NT2/D1 (cell line): ENCODE measurements around the gene MRPL34.

Source experiments
- DNase-seq: peaks from one replicate; pipeline ENCODE4 v3.0.0-alpha.2; 2011; ENCODE audit warnings: low read depth, low spot score
- H3K27me3 ChIP-seq: 2 replicates; pipeline ENCODE4 v1.6.0; 2011; ENCODE audit warnings: mild to moderate bottlenecking; ENCODE audit not compliant: insufficient read length, insufficient read depth
- H3K36me3 ChIP-seq: 2 replicates; pipeline ENCODE4 v1.6.1; 2011; ENCODE audit warnings: mild to moderate bottlenecking, low read length, mixed read lengths; ENCODE audit not compliant: insufficient read depth, insufficient read length
- H3K4me1 ChIP-seq: 2 replicates; pipeline ENCODE4 v1.5.1; 2011; ENCODE audit not compliant: insufficient read depth, insufficient read length
- H3K4me3 ChIP-seq: 2 replicates; pipeline ENCODE4 v1.5.1; 2011; ENCODE audit warnings: low read depth; ENCODE audit not compliant: insufficient read length
- H3K9ac ChIP-seq: 2 replicates; pipeline ENCODE4 v1.6.0; 2011; ENCODE audit warnings: low read depth; ENCODE audit not compliant: insufficient read length
- H3K9me3 ChIP-seq: 2 replicates; pipeline ENCODE4 v1.5.1; 2011; ENCODE audit warnings: mild to moderate bottlenecking, low read length; ENCODE audit not compliant: insufficient read depth
- SUZ12 ChIP-seq: IDR thresholded peaks from 2 replicates; pipeline ENCODE4 v1.6.1; 2011; ENCODE audit not compliant: insufficient read length, insufficient read depth; ENCODE audit errors: extremely low read depth
- YY1 ChIP-seq: IDR thresholded peaks from 2 replicates; pipeline ENCODE4 v1.6.1; 2011; ENCODE audit not compliant: insufficient read length, insufficient read depth
- ZNF274 ChIP-seq: IDR thresholded peaks from 2 replicates; pipeline ENCODE4 v1.6.1; 2011; ENCODE audit warnings: mild to moderate bottlenecking, low read depth, low read length

Gene MRPL34

DNA sequence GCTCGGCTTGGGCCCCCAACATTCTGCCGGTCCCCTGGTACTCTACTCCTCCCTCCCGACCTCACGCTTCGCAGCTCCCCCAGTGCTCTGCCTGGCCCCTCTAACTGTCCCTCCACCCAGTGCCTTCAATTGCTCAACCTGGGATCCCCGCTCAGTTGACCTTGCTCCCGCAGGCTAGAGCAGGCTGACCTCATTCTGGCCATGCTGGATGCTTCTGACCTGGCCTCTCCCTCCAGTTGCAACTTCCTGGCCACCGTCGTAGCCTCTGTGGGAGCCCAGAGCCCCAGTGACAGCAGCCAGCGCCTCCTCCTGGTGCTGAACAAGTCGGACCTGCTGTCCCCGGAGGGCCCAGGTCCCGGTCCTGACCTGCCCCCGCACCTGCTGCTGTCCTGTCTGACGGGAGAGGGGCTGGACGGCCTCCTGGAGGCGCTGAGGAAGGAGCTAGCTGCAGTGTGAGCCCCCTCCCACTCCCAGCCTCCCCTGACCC is 35.2 kb downstream of the MRPL34 start:
- DNase-seq, result no peak
- no peaks in the 10 kb centered on the region for H3K27me3 ChIP-seq
- H3K36me3 ChIP-seq, result peaks cover 40% of the 10 kb centered on the region
- TF ChIP-seq SUZ12, result no peak
- TF ChIP-seq YY1, result no peak
- no peak for TF ChIP-seq ZNF274
- H3K9ac ChIP-seq, result peak overlapping the region; percentile 65
- H3K4me3 ChIP-seq, result no peak overlapping the region
- H3K9me3 ChIP-seq, result no peaks in the 10 kb centered on the region
- H3K4me1 ChIP-seq, result peaks cover 19% of the 10 kb centered on the region

DNA sequence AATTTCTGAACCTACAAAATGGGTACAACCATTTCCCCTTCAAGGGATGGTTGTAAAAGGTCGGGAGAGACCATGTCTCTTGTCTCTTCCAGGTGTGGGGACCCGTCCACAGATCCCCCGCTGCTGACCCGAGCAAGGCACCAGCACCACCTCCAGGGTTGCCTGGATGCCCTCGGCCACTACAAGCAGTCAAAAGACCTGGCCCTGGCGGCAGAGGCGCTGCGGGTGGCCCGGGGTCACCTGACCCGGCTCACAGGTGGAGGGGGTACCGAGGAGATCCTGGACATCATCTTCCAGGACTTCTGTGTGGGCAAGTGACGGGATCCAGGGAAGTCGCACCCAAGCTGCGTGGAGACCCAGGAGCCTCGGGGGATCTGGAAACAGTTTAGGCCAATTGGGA is 35.7 kb downstream of the MRPL34 start:
- peaks cover 19% of the 10 kb centered on the region for H3K4me1 ChIP-seq
- H3K4me3 ChIP-seq, result no peak overlapping the region
- no peaks in the 10 kb centered on the region for H3K27me3 ChIP-seq
- H3K9ac ChIP-seq, result no peak overlapping the region
- no peak for DNase-seq
- no peaks in the 10 kb centered on the region for H3K9me3 ChIP-seq
- TF ChIP-seq ZNF274, result no peak
- no peak for TF ChIP-seq YY1
- no peak for TF ChIP-seq SUZ12
- peaks cover 40% of the 10 kb centered on the region for H3K36me3 ChIP-seq

DNA sequence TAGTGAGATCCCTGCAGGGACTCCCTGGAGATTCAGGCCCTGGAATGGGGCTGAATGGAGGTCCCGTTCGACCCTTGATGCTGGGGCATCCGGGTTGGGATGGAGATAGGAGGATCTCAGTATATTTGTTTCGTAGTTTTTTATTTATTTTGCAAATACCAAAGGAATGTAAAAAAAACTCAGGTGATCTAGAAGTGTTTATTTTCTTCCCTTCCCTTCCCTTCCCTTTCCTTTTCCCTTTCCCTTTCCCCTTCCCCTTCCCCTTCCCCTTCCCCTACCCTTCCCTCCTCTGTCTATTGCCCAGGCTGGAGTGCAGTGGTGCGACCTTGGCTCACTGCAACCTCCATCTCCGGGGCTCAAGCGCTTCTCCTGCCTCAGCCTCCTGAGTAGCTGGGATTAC is 36.2 kb downstream of the MRPL34 start:
- H3K27me3 ChIP-seq, result no peaks in the 10 kb centered on the region
- no peak for DNase-seq
- no peak for TF ChIP-seq ZNF274
- TF ChIP-seq SUZ12, result no peak
- no peak for TF ChIP-seq YY1
- H3K9ac ChIP-seq, result no peak overlapping the region
- H3K36me3 ChIP-seq, result peaks cover 40% of the 10 kb centered on the region
- H3K9me3 ChIP-seq, result no peaks in the 10 kb centered on the region
- peaks cover 19% of the 10 kb centered on the region for H3K4me1 ChIP-seq
- no peak overlapping the region for H3K4me3 ChIP-seq

GRCh38 chr19:17346109-17346671 is 40.5 kb downstream of the MRPL34 start:
- no peak for TF ChIP-seq YY1
- TF ChIP-seq SUZ12, result no peak
- no peak for TF ChIP-seq ZNF274
- Histone ChIP-seq H3K27me3 (no peaks in the 10 kb centered on the region), H3K36me3 (peaks cover 22% of the 10 kb centered on the region), H3K9ac (no peak overlapping the region), H3K4me3 (no peak overlapping the region), H3K4me1 (peaks cover 8% of the 10 kb centered on the region), H3K9me3 (no peaks in the 10 kb centered on the region)
- DNase-seq, result no peak

DNA sequence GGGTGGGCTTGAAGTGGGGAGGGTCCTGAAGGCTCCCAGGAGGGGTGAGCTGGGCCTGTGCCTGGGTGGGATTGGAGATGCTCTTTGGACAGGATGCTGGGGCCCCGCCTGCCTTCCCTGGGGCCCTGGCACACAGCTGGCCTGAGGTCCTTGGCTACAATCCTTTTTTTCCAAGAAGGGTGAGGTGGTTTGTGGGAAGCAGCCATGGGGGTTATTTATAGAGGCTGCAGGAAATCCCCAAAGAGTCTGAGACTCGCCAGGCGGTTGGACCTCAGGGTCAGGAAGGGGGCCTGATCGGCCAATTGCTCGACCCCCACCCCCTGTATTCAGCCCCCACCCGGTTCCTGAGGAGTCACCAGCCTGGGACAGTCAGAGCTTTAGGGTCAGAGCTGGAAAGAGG is 41.7 kb downstream of the MRPL34 start:
- Histone ChIP-seq H3K4me3 (no peak overlapping the region), H3K27me3 (no peaks in the 10 kb centered on the region), H3K4me1 (peaks cover 3% of the 10 kb centered on the region), H3K9me3 (no peaks in the 10 kb centered on the region), H3K36me3 (peaks cover 13% of the 10 kb centered on the region), H3K9ac (no peak overlapping the region)
- DNase-seq, result no peak
- TF ChIP-seq ZNF274 (no peak), YY1 (no peak), SUZ12 (no peak)

DNA sequence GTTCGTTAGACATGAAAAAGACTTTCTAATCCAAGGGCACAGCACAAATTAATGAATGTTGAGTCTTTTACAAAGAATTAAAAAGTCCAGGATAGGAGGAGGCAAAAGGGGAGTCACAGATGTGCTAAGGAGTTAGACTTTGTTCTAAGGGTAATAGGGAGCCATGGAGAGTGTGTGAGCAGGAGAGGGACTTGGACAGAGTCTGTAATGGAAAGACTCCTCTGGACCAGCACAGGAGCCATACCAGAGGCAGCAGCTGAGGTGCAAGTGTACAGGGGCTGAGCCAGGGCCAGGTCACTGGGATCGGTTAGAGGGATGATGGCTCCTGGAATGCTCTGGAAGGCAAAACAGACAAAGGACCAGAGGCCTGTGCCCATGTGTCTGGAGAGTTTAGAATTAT is 42.2 kb downstream of the MRPL34 start:
- peaks cover 9% of the 10 kb centered on the region for H3K36me3 ChIP-seq
- H3K27me3 ChIP-seq, result no peaks in the 10 kb centered on the region
- no peaks in the 10 kb centered on the region for H3K9me3 ChIP-seq
- H3K4me1 ChIP-seq, result peaks cover 3% of the 10 kb centered on the region
- DNase-seq, result no peak
- H3K4me3 ChIP-seq, result no peak overlapping the region
- TF ChIP-seq YY1 (no peak), ZNF274 (no peak), SUZ12 (no peak)
- no peak overlapping the region for H3K9ac ChIP-seq

DNA sequence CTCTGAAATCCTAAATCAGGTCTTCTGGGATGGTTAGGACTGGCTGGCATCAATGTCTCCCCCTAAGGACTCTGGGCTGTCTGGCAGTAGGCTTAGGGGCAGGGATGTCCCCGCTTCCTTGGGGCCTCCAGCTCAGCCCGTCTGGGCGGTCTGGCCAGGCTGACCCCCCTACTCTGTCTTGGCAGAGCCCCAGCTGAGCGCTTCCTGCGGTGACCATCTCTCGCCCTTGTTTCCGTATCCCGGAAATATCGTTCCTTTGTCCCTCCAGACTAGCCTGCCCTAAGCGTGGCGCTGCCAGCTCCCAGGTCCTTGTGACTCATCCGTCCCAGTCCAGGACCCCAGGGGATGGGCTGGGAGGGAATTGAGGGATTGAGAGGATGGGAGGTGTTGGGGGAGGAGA is 43.0 kb downstream of the MRPL34 start:
- peak overlapping the region; percentile 34 for H3K9ac ChIP-seq
- TF ChIP-seq SUZ12 (no peak), YY1 (no peak), ZNF274 (no peak)
- H3K4me3 ChIP-seq, result peak overlapping the region; percentile 1

More for the DNA sequence above, 43.0 kb downstream of the MRPL34 start:
- H3K9me3 ChIP-seq, result no peaks in the 10 kb centered on the region
- peaks cover 3% of the 10 kb centered on the region for H3K4me1 ChIP-seq
- DNase-seq, result no peak
- H3K36me3 ChIP-seq, result peaks cover 6% of the 10 kb centered on the region
- no peaks in the 10 kb centered on the region for H3K27me3 ChIP-seq
